ENCODE data around the gene PPP1R1B.
A peak's percentile ranks its signal among the peaks of the same experiment; 100 is the strongest.

PPP1R1B gene

DNA sequence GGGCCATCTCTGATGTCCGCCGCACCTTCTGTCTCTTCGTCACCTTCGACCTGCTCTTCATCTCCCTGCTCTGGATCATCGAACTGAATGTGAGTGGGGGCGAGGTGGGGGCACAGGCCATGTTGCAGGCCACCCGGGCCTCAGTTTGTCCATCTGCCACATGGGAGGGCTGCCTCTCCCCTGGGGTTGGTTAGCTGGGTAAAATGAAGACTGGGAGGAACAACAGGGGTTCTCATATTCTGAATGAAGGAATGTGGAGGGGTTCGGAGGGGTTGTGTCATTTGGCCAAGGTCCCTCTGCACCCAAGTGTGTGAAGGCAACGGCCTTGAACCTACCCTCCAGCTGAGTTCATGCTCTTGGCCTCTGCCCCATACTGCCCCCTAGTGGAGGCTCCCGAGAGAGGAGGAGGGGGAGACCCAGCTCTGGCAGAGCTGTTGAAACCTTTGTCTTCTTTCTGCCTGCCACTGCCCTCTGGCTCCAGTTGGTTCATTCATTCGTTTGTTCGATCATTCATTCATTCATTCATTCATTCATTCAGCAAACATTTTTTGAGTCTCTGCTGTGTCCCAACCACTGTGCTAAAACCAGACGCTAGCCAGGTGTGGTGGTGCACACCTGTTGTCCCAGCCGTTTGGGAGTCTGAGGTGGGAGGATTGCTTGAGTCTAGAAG, 27.0 kb downstream of the PPP1R1B start:
- no peaks in the 10 kb centered on the region for H3K27me3 Mint-ChIP-seq
- no peaks in the 10 kb centered on the region for H3K9me3 Mint-ChIP-seq
- peaks cover 76% of the 10 kb centered on the region for H3K4me1 Mint-ChIP-seq (ENCODE audit: low read depth)
- peaks cover 90% of the 10 kb centered on the region for H3K36me3 Mint-ChIP-seq (ENCODE audit: low read depth)
- H3K27ac Mint-ChIP-seq = no peak overlapping the region
- intact Hi-C loops (cut with micrococcal nuclease) = no loop called here
- H3K4me3 Mint-ChIP-seq = no peak overlapping the region

DNA sequence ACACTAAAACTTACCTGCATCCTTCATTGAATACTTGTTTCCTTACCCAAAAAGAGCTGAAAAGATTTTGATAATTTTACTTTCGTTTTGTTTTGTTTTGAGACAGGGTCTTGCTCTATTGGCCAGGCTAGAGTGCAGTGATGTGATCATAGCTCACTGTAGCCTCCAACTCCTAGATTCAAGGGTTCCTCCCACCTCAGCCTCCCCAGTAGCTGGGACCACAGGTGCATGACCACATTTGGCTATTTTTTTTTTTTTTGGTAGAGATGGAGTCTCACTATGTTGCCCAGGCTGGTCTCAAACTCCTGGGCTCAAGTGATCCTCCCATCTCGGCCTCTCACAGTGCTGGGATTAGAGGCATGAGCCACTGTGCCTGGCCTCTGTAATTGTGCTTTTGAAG, 28.4 kb downstream of the PPP1R1B start:
- no peak overlapping the region for H3K4me3 Mint-ChIP-seq
- intact Hi-C loops (cut with micrococcal nuclease) = no loop called here
- peaks cover 79% of the 10 kb centered on the region for H3K4me1 Mint-ChIP-seq (ENCODE audit: low read depth)
- peaks cover 93% of the 10 kb centered on the region for H3K36me3 Mint-ChIP-seq (ENCODE audit: low read depth)
- no peak overlapping the region for H3K27ac Mint-ChIP-seq
- no peaks in the 10 kb centered on the region for H3K9me3 Mint-ChIP-seq
- no peaks in the 10 kb centered on the region for H3K27me3 Mint-ChIP-seq

DNA sequence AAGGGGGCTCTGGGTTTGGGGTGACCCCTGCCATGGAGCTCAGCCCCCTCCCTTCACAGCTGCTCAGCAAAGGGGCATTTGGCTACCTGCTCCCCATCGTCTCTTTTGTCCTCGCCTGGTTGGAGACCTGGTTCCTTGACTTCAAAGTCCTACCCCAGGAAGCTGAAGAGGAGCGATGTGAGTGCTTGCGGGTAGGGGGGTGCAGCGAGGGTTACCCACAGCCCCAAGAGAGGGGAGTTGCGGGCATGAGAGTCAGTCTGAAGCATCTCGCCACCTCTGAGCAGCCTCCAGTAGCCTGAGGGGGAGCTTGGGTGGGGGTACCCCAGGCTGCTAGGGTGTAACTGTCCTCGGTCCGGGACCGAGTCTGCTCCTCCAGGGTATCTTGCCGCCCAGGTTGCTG, 31.6 kb downstream of the PPP1R1B start:
- no peaks in the 10 kb centered on the region for H3K9me3 Mint-ChIP-seq
- H3K4me3 Mint-ChIP-seq = no peak overlapping the region
- intact Hi-C loops (cut with micrococcal nuclease) = loop anchor here (2.0 kb wide), 1 partner anchor 16 kb away; no protein-coding TSS in a partner anchor
- H3K27me3 Mint-ChIP-seq = no peaks in the 10 kb centered on the region
- H3K4me1 Mint-ChIP-seq (ENCODE audit: low read depth) = peaks cover 73% of the 10 kb centered on the region
- H3K36me3 Mint-ChIP-seq (ENCODE audit: low read depth) = peaks cover 100% of the 10 kb centered on the region
- H3K27ac Mint-ChIP-seq = peak overlapping the region; percentile 66

DNA sequence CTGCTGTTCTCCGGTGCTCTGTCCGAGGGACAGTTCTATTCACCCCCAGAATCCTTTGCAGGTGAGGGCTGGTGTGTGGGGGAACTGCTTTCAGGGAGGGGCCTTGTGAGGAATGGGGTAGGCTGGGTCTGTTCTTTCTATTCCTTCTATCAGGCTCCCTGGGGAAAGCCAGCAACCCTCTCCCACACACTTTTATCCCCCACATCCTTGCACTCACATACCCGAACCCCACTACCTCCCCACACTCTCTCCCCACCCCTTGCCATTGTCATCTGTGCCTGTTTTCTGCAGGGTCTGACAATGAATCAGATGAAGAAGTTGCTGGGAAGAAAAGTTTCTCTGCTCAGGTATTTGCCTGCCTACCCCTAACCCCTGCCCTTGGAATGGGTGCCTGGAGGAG, 32.0 kb downstream of the PPP1R1B start:
- Mint-ChIP-seq H3K27me3 (no peaks in the 10 kb centered on the region), H3K36me3 (ENCODE audit: low read depth) (peaks cover 100% of the 10 kb centered on the region), H3K4me3 (no peak overlapping the region), H3K9me3 (no peaks in the 10 kb centered on the region), H3K4me1 (ENCODE audit: low read depth) (peaks cover 70% of the 10 kb centered on the region), H3K27ac (peak overlapping the region; percentile 66)
- intact Hi-C loops (cut with micrococcal nuclease) = loop anchor here (2.0 kb wide), 1 partner anchor 16 kb away; no protein-coding TSS in a partner anchor

DNA sequence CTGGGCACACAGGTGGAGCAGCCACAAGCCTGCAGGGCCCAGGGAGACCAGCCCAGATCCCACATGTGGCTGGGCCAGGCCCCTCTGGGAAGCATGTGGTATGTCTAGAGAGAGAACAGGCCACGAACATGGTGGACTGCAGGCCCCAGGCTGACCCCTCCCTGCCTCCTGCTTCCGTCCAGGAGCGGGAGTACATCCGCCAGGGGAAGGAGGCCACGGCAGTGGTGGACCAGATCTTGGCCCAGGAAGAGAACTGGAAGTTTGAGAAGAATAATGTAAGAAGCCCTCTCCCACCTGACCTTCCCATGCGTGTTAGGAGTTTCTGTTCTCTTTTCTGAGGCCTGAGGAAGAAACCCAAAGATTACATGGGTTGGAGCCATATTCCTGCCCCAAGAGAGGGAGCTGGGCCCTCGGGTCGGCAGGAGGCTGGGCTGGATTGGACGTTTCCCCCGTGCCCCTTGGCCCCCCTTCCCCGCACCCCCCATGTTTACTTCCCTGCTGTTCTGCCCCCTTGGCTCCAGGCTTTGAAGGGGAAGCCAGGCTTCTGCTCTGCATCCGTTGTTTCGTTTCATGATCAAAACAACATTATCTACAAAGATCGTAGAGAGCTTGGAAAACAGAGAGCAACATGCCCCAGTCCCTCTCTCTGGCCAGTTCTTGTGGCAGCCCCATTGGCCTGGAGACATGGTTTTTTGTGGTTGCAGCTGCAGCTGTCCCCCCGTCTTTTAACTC, 32.7 kb downstream of the PPP1R1B start:
- peaks cover 71% of the 10 kb centered on the region for H3K4me1 Mint-ChIP-seq (ENCODE audit: low read depth)
- H3K27me3 Mint-ChIP-seq = peaks cover 7% of the 10 kb centered on the region
- H3K4me3 Mint-ChIP-seq = no peak overlapping the region
- peak overlapping the region; percentile 66 for H3K27ac Mint-ChIP-seq
- intact Hi-C loops (cut with micrococcal nuclease) = loop anchor here (2.0 kb wide), 1 partner anchor 17 kb away; no protein-coding TSS in a partner anchor
- no peaks in the 10 kb centered on the region for H3K9me3 Mint-ChIP-seq
- H3K36me3 Mint-ChIP-seq (ENCODE audit: low read depth) = peaks cover 99% of the 10 kb centered on the region

DNA sequence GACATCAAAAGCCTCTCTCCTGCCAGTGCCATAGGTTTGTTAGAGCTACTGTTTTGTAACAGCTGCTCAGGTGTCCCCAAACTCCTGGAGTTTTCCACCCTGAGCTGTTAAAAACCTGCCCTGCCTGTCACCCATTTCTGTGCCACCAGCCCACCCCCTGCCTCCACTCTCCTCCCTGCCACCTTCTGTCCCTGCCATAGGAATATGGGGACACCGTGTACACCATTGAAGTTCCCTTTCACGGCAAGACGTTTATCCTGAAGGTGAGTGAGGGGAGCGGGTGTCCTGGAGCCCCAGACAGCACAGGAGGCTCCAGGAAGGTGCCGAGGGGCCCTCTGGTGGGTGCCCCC, 33.2 kb downstream of the PPP1R1B start:
- Mint-ChIP-seq H3K27me3 (peaks cover 12% of the 10 kb centered on the region), H3K27ac (peak overlapping the region; percentile 66), H3K9me3 (no peaks in the 10 kb centered on the region), H3K4me3 (no peak overlapping the region), H3K36me3 (ENCODE audit: low read depth) (peaks cover 94% of the 10 kb centered on the region), H3K4me1 (ENCODE audit: low read depth) (peaks cover 73% of the 10 kb centered on the region)
- intact Hi-C loops (cut with micrococcal nuclease) = no loop called here

DNA sequence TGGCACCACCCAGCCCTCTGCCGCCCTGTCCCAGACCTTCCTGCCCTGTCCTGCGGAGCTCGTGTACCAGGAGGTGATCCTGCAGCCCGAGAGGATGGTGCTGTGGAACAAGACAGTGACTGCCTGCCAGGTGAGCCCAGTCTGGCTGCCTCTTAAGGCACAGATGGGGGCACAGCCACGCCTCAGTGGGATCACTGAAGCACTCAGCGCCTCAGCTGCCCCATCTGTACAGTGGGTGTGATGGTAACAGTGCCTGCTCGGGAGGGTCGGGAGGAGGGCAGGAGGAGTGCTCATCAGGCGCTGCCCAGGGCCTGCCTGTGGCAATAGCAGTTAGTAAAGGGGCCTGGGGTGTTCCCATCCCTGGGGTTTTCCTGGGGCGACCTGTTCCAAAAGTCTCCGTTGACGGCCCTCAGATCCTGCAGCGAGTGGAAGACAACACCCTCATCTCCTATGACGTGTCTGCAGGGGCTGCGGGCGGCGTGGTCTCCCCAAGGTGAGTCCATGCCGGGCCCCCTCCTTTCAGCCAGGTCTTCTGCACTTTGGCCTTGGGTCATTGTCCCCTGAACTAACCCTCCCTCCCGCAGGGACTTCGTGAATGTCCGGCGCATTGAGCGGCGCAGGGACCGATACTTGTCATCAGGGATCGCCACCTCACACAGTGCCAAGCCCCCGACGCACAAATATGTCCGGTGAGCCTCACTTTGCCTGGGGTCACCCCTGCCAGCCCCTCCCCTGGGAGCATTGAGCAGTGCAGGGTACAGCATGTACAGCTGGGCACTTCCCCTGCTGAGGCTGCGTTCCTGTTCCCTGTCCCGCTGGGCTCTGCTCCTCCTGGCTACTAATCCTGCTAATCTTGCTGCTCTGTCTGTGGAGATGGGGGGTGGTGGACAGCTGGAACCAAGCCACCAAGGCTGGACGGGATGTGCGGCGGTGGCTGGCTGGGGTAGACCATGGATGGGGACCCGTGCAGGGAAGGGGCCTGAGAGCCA, 33.9 kb downstream of the PPP1R1B start:
- peaks cover 87% of the 10 kb centered on the region for H3K36me3 Mint-ChIP-seq (ENCODE audit: low read depth)

DNA sequence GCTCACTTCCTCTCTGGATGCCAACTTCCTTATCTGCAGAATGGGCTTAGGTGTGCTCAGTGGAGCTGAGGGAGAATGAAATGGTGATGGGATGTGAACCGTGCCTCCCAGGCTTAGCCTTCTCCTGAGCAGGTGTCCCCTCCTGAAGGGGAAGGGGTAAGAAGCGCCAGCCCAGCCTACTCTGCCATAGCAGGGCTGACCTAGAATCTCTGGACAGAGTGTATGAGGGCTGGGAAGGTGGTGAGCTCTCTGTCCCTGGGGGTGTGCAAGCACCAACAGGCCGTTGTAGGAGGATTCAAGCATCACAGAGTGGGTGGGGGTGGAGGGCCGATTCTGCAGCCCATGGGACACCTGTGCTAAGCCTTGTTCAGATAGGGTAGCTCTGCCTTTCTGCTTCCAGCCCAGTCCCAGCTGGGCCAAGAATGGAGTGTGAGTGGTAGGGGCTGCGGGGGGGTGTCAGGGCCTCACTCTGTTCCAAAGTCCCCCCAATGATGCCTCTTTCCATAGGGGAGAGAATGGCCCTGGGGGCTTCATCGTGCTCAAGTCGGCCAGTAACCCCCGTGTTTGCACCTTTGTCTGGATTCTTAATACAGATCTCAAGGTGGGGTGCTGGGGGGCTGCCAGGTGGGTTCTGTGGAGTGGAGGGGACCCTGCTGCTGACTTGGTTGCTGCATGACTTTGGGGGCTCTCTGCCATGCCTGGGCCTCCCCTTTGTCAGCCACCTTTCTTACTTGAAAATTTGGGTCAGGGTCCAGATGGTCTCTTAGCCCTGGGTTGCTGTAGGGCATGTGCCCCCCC, 35.2 kb downstream of the PPP1R1B start:
- Mint-ChIP-seq H3K36me3 (ENCODE audit: low read depth) (peaks cover 74% of the 10 kb centered on the region), H3K27ac (no peak overlapping the region), H3K4me1 (ENCODE audit: low read depth) (peaks cover 74% of the 10 kb centered on the region), H3K9me3 (no peaks in the 10 kb centered on the region), H3K4me3 (no peak overlapping the region), H3K27me3 (peaks cover 31% of the 10 kb centered on the region)
- intact Hi-C loops (cut with micrococcal nuclease) = no loop called here

More for the DNA sequence above, 33.9 kb downstream of the PPP1R1B start:
- intact Hi-C loops (cut with micrococcal nuclease) = no loop called here
- Mint-ChIP-seq H3K9me3 (no peaks in the 10 kb centered on the region), H3K4me3 (no peak overlapping the region), H3K27me3 (peaks cover 19% of the 10 kb centered on the region), H3K4me1 (ENCODE audit: low read depth) (peaks cover 71% of the 10 kb centered on the region), H3K27ac (peak overlapping the region; percentile 66)

DNA sequence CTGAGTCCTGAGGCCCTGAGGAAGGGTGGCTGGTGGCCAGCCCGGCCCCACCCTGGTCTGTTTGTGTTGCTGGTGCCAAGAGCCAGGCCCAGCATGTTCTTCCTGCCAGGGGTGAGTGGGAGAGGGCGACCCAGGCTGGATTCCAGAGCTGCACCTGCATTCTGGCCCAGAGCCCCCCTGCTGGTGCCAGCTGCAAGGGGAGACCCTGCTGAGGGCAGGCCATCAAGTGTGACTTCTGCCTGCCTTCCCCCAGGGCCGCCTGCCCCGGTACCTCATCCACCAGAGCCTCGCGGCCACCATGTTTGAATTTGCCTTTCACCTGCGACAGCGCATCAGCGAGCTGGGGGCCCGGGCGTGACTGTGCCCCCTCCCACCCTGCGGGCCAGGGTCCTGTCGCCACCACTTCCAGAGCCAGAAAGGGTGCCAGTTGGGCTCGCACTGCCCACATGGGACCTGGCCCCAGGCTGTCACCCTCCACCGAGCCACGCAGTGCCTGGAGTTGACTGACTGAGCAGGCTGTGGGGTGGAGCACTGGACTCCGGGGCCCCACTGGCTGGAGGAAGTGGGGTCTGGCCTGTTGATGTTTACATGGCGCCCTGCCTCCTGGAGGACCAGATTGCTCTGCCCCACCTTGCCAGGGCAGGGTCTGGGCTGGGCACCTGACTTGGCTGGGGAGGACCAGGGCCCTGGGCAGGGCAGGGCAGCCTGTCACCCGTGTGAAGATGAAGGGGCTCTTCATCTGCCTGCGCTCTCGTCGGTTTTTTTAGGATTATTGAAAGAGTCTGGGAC, 36.0 kb downstream of the PPP1R1B start:
- intact Hi-C loops (cut with micrococcal nuclease) = no loop called here
- no peak overlapping the region for H3K27ac Mint-ChIP-seq
- peaks cover 38% of the 10 kb centered on the region for H3K27me3 Mint-ChIP-seq
- peaks cover 73% of the 10 kb centered on the region for H3K4me1 Mint-ChIP-seq (ENCODE audit: low read depth)
- peaks cover 66% of the 10 kb centered on the region for H3K36me3 Mint-ChIP-seq (ENCODE audit: low read depth)
- H3K4me3 Mint-ChIP-seq = no peak overlapping the region
- no peaks in the 10 kb centered on the region for H3K9me3 Mint-ChIP-seq

DNA sequence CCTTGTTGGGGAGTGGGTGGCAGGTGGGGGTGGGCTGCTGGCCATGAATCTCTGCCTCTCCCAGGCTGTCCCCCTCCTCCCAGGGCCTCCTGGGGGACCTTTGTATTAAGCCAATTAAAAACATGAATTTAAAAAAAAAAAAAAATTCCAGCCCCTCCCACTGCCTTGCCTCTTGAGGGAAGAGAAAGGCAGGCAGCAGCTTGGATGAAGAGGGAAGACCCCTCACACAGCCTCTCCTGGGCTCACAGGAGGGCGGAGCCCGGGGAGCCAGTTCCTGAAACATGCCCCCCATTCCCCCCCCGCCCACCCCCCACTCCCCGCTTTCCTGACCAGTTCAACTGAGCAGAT, 36.6 kb downstream of the PPP1R1B start:
- Mint-ChIP-seq H3K27ac (no peak overlapping the region), H3K36me3 (ENCODE audit: low read depth) (peaks cover 61% of the 10 kb centered on the region), H3K27me3 (peaks cover 43% of the 10 kb centered on the region), H3K4me3 (no peak overlapping the region), H3K4me1 (ENCODE audit: low read depth) (peaks cover 68% of the 10 kb centered on the region), H3K9me3 (no peaks in the 10 kb centered on the region)
- intact Hi-C loops (cut with micrococcal nuclease) = no loop called here

DNA sequence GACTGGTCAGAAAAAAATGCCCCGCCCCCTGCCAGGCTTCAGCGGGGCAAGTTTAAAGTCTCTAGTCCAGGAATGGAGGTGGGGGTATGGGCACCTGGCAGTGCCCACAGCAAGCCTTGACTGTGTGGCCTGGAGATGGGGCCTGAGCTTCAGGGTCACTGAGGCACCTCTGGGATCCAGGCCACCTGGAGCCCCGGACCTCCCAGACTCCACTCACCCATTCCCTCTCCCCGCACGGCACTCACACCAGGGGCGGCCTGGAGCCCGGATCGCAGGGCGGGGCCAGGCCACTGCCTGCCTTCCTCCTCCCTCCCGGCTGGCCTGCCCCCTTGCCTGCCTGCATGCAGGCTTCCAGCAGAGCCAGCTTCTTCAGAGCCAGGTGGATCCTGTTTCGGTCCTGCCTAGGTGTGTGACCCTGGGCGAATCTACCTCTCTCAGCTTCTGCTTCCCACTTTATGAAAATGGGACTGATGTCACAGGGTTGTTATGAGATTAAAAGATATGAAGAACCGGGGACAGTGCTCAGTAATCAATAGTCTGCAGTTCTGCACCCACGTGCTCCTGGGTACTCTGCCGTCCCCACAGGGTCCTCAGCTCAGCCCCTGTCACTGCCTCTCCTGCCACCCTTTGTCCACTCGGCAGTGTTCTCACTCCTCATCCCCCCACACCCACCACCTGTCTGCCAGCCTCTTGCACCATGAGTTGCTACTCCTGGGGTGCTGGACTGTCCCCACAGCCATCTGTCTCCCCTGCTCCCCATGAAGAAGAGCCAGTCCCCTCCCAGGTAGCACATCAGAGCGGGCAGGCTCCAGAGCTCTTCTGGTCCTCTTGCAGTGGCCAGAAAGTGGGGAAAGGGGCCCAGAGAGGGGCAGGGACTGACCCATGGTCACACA, 37.2 kb downstream of the PPP1R1B start:
- peaks cover 48% of the 10 kb centered on the region for H3K27me3 Mint-ChIP-seq
- H3K4me3 Mint-ChIP-seq = no peak overlapping the region
- H3K36me3 Mint-ChIP-seq (ENCODE audit: low read depth) = peaks cover 55% of the 10 kb centered on the region
- peaks cover 67% of the 10 kb centered on the region for H3K4me1 Mint-ChIP-seq (ENCODE audit: low read depth)
- no peaks in the 10 kb centered on the region for H3K9me3 Mint-ChIP-seq
- intact Hi-C loops (cut with micrococcal nuclease) = no loop called here
- H3K27ac Mint-ChIP-seq = no peak overlapping the region
